GM19351 (cell line): ENCODE measurements around the gene CPT2.

Experiments used
- ATAC-seq: cut with Tn5 transposase; IDR thresholded peaks from one replicate; pipeline ENCODE4 v1.9.1; 2021; ENCODE audit warnings: mild to moderate bottlenecking, moderate library complexity; ENCODE audit not compliant: unreplicated experiment

The CPT2 gene

DNA sequence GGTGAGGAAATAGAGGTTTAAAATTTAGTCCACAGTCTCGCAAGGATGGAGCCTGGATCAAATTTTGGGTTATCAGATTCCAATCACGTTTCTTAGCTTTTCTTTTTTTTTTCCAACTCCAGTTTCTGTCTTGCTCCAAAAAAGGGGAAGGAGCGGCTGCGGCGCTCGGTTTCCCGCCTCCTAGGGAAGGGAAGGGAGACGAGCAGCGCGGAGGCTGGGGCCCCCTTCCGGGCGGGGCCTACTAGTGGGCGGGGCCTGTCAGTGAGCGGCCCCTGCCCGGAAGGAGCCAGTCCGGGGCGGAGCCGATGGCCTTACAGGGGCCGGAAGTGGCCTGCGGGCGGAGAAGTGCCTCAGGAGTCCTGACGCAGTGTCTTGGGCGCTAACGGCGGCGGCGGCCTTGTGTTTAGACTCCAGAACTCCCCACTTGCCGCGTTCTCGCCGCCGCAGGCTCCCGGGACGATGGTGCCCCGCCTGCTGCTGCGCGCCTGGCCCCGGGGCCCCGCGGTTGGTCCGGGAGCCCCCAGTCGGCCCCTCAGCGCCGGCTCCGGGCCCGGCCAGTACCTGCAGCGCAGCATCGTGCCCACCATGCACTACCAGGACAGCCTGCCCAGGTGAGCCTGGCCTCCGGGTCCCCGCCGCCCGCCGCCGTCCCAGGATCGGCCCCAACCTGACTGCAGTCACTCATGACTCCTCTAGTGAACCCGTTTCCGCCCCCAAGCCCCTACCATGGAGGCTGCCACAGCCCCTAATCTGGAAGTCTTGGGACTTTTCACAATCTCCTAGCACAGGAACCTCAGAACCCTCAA, at the start of gene CPT2:
CPT2 (plus strand) TSS at position 340 of the 806 bp plus-strand sequence; CDS start at position 460, 120 bp downstream.
- ATAC-seq, result peak; percentile 100

DNA sequence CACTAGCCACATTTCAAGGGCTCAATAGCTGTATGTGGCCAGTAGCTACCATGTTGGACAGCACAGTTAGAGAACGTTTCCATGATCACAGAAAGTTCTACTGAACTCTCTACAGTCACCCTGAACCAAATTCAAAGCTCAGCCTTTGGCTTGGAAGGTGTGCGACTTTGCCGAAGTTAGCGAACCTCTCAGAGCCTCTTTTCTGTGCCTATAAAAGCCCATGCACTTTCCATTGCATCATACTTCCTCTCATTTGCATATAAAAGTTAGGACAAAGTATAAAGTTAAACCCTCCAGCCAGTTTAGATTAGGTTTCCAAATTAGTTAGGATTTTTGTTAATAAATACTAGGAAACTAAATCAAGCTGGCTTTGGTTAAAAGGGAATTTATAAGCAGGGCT, 49.5 kb upstream of the CPT2 start:
- ATAC-seq, result no peak

- no peak for ATAC-seq
Measured at GRCh38 chr1:53148123-53148522, 48.5 kb upstream of the CPT2 start.

DNA sequence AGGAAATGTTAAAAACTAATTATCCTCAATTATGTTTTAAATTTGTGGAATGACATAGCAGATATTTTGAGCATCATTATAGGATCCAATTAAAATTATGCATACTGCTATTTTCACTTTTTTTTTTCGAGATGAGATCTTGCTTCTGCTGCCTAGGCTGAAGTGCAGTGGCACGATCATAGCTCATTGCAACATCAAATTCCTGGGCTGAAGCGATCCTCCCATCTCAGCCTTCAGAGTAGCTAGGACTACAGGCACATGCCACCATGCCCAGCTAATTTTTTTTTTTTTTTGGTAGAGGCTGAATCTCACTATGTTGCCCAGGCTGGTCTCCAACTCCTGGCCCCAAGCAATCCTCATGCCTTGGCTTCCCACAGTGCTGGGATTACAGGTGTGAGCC, 42.9 kb upstream of the CPT2 start:
- ATAC-seq, result no peak

- ATAC-seq, result no peak
Measured at GRCh38 chr1:53154859-53155438, 41.7 kb upstream of the CPT2 start.

- ATAC-seq, result no peak
Measured at GRCh38 chr1:53155534-53155933, 41.1 kb upstream of the CPT2 start.

DNA sequence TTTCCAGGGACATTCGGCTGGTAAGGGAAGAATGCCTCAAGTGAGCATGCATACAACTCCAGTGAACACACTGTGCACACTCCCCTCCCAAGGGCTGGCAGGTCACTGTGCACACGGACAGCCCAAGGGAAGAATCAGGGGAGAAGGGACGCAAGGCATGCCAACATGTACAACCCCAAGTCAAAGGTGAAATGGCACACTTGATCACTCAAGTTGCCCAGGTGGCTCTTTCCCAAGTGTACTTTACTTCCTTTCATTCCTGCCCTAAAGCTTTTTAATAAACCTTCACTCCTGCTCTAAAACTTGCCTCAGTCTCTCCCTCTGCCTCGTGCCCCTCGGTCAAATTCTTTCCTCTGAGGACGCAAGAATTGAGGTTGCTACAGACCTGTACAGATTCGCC, 40.7 kb upstream of the CPT2 start:
- no peak for ATAC-seq

- ATAC-seq, result no peak
Measured at GRCh38 chr1:53156783-53157182, 39.8 kb upstream of the CPT2 start.

DNA sequence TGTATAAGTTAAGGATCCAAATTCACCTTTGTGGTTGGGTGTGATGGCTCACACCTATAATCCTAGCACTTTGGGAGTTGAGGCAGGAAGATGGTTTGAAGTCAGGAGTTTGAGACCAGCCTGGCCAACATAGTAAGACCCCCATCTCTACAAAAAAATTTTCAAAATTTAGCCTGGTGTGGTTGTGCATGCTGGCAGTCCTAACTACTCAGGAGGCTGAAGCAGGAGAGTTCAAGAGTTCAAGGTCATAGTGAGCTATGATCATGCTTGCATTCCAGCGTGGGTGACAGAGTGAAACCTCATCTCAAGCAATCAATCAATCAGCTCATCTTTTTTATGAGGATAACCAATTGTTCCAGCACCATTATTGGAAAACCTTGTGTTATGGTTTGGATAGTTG, 37.7 kb upstream of the CPT2 start:
- no peak for ATAC-seq

DNA sequence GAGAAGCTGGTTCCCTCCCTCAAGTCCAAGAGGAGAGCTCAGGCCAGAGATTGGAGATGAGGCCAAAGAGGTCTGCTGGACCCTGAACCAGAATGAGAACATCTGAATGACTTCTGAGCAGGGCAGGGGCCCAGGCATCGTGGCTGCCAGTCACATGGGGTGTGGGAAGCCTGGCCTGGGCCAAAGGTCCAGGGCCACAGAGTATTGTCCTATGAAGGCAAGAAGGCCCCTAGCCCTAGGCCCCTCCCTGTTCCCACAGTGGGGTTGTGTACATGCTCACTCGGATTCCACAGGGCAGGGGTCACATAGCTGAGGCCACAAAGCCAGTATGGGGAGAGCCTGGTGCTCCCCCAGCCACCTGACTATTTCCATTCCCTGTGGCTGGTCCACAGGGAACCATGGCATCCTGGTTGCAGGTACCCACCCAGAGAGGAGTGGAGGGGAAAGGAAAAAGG, 35.7 kb upstream of the CPT2 start:
- ATAC-seq, result no peak

DNA sequence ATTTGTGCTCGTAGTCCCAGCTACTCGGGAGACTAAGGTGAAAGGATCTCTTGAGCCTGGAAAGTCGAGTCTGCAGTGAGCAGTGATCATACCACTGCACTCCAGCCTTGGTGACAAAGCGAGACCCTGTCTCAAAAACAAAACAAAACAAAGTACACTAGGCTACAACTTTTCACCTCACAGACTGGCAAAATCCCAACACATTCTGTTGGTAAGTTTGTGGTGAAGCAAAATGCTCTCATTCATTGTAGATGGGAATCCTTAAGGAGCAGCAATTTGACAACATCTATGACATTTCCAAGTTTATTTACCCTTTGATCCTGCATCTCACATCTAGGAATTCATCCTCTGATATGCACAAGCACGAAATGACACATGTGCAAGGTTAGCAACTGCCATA, 34.0 kb upstream of the CPT2 start:
- ATAC-seq, result no peak

DNA sequence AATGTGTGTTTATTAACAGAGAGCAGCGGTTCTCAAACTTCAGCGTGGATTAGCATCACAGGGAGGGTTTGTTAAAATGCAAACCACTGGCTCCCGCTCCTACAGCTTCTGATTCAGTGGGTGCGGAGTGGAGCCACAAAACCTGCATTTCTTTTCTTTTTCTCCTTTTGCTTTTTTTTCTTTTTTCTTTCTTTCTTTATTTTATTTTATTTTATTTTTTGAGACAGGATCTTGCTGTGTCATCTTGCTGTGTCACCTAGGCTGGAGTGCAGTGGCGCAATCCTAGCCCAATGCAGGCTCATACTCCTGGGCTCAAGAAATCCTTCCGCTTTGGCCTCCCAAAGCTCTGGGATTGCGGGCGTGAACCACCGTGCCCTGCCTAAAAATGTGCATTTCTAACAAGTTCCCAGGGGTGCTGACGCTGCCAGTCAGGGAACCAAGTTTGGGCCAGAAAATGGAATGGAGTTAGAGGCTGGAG, 33.3 kb upstream of the CPT2 start:
- ATAC-seq, result no peak

GRCh38 chr1:53165408-53165961, 31.1 kb upstream of the CPT2 start:
- no peak for ATAC-seq

- ATAC-seq, result no peak
Measured at GRCh38 chr1:53166366-53166765, 30.3 kb upstream of the CPT2 start.

GRCh38 chr1:53166912-53167311, 29.7 kb upstream of the CPT2 start:
- no peak for ATAC-seq

DNA sequence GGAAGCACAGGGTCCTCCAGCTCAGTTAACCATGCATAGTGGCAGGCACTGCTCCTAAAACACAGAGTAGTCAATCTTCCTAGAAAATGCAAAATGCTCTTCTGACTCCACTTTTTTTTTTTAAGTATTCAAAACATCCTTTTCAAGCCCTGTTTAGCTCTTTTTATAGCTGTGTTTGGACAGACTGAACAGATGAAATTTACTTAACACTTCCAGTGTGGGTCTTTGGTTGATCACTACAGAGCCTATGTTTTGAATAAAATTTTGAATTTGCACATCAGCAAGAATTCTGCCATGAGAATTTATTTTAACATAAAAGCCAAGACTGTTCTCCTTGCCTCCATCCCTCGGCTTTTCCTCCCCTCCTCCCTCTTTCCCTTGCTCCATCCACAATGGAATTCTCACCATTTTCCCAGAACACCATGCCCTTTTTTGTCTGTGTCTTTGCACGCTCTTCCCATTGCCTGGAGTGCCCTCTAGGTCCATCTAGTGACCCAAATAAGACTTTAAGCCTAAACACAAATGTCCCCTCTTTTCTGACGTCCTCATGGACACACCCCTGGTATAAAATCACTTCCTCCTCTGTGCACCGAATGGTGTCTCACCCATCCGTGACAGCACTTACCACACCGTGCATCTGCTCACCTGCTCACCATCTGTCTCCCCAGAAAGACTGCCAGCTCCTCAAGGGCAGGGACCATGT, 24.0 kb upstream of the CPT2 start:
- no peak for ATAC-seq

DNA sequence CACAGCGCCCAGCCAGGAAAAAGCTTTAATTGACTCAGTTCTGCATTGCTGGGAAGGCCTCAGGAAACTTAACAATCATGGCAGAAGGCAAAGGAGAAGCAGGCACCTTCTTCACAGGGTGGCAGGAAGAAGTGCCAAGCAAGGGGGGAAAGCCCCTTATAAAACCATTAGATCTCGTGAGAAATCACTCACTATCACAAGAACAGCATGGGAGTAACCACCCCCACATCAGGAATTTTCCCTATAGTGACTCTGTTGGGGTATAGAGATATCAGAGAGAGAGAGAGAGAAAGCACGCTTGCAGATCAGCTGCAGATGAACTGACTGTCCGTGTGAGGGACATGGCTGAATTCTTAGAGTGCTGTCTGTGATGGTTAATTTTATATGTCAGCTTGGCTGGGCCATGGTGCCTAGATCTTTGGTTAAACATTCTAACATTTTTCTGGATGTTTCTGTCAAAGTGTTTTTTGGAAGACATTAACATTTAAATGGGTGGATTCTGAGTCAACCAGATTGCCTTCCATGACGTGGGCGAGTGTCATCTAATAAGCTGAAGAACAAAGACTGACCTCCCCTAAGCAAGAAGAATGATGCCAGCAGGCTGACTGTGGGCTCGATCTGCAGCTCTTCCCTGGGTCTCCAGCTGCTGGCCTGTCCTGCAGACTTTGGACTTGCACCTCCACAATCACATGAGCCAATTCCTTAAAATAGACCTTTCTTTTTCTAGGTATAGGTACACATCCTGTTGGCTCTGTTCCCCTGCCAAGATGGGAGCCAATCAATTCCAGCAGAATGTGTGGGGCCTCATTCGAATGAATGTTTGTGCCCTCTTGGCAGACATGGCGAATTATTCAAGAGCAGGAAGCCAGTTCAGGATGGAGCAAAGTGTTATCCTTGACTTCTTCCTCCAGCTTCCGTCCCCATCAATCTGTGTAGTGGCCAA, 21.4 kb upstream of the CPT2 start:
- no peak for ATAC-seq

- no peak for ATAC-seq
Measured at GRCh38 chr1:53176452-53177208, 20.0 kb upstream of the CPT2 start.

GRCh38 chr1:53180226-53180625, 16.4 kb upstream of the CPT2 start:
- ATAC-seq, result no peak

DNA sequence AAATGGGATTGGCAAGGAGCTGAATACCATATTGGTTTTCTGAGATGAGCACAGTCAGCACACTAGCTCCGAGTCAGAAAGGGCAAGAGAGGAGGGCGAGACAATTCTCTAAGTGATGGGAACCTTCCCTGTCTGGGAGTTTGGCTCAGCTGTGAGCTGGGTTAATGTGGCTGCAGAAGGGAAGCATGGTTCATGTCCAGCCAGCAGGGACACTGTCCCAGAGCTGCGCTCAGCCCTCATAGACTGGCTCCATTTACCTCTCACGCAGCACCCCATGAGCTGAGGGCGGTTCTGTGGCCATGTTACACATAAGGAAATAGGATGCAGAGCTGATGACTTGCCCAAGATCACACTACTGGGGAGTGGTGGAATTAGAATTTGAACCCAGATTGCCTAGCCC, 15.7 kb upstream of the CPT2 start:
- no peak for ATAC-seq
